GM19455 (cell line): ENCODE results near the gene CACNA2D3.
"Not testable (repeated sequence)": the region's sequence is repeated elsewhere in the genome, so short reads cannot be mapped to it uniquely, and the experiment has no call there.

Source experiments
- ATAC-seq: cut with Tn5 transposase; IDR thresholded peaks from one replicate; pipeline ENCODE4 v1.9.1; 2021; ENCODE audit not compliant: unreplicated experiment

The CACNA2D3 gene

DNA sequence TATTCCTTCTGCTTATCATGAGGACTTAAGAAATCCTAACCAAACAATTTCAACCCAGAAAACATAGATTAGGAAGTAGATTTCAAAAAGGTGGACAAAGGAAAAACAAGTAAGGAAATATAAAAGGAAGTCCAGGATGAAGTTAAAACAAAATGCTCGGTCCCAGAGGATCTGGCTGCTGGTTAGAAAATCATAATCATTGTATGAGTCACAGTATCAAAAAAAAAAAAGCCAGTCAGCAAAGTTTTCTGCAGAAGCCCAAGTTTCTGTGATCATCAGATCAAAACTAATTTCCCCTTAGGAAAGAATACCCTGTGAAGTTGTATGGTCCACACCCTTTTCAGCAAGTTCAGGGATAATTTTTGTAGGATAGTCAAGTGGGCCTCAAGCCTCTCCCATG, 848.5 kb downstream of the CACNA2D3 start:
- no peak for ATAC-seq

DNA sequence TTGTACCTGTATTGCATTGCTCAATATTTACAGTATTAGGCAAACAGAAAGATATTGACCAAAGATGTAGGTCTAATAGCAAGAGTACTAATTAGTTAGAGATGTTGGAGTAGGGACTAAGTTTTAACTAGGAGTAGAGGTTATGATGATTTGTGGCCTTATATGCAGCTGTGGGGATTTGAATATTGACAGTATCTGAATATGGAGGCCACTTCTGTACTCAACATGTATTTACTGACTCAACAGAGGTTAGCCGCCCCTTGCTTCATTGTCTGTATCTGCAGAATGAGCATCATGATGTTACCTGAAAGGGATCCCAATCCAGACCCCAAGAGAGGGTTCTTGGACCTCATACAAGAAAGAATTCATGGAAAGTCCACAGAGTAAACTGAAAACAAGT, 855.1 kb downstream of the CACNA2D3 start:
- ATAC-seq: no peak

DNA sequence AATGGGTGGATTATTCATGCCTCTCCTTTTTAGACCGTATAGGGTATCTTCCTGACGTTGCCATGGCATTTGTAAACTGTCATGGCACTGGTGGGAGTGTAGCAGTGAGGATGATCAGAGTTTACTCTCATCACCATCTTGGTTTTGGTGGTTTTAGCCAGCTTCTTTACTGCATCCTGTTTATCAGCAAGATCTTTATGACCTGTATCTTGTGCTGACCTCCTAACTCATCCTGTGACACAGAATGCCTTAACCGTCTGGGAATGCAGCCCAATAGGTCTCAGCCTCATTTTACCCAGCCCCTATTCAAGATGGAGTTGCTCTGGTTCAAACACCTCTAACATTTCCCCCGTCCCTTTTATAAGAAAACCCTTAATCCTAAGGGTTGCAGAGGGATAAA, 855.6 kb downstream of the CACNA2D3 start:
- not testable (repeated sequence) for ATAC-seq

GRCh38 chr3:54982807-54983206, 860.5 kb downstream of the CACNA2D3 start:
- no peak for ATAC-seq

DNA sequence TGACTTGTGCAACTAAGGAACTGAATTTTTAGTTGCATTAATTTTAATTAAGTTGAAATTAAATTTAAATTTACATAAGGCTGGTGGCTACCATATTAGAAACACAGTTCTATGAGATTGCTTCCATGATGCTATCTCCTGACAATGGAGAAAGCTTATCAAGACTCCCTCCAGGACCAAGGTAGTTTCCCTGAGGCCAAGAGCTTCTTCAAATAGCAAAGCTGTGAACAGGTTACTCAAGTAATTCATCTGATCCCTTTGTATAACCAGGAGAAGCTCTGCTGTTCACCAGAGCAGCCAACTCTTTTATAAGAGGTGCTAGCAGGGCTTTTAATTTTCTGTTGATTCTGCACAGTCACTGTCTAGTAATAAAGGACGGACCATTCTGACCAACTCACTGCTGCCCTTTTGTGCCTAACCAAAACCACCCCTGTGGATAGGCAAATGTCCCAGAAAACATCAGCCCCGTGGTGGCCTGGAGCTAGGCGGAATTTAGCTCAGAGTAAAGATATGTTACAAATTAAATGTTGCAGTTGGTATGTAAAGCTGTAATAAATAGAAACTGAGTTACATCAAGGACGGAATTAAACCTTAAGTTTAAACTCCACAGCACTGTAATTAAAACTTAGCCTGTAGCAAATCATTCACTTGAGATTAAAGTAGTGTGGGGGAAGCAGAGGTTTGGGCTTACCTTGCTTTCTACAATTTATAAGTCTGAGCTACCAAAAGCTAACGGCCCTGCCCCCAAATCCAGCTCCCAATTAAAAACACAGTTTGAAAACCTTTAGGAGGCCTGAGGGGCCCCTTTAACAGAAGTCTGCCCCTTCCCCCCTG, 861.1 kb downstream of the CACNA2D3 start:
- ATAC-seq: no peak

DNA sequence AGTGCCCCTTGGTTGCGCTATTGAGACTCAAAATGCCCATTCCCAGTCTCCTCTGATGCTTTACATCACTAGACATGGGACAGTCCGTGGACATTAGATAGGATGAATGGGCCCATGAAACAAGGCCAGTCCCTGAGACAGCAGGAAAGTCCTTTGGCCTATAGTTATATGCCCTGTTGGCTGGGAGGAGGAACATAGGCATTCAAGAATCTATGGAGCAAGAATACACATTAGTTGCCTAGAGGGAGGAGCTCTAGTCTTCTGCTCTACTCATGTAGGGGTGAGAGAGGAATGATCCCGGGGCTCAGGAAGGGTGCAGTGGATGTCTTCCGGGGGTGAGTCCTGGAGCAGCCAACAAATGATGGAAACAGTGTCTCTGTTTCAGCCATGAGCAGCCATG, 863.5 kb downstream of the CACNA2D3 start:
- no peak for ATAC-seq

GRCh38 chr3:54986294-54986693, 863.9 kb downstream of the CACNA2D3 start:
- no peak for ATAC-seq

GRCh38 chr3:54987719-54988118, 865.4 kb downstream of the CACNA2D3 start:
- no peak for ATAC-seq

- no peak for ATAC-seq
Observed at GRCh38 chr3:54988302-54988837, 866.0 kb downstream of the CACNA2D3 start.

DNA sequence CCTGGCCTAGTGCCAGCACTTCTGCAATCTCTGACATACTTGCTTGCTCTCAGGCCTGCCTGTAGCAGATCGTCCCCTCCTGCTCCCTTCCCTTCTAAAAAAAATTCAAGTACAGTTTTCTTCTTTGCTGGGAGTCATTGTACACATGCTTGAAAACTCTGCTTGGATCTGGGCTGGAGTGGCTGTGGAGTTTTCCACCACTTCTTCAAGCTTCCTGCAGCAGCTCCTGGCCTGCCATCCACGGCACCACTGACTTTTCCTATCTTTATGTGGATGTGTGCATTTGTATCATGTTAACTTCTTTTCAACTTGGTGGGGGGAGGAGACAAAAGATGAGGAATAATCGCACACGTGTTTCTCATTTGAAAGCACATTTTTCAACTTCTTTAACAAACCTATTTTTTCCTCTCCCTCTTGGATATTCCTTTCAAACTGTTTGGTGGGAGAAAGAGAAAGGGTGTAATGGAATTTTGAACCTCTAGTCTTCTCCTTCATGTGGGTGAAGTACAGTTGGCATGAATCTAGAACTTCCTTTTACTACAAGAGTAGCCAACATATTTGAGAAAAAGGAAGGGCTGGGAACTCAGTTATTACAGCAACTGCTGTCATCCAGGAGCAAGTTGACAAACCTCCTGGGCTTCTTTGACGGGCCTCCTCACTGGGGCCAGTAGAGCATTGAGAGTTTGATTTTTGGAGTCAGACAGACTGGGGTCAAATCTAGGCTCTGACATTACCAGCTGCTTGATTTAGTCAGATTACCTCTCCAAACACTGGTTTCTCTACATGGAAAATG, 866.7 kb downstream of the CACNA2D3 start:
- no peak for ATAC-seq

DNA sequence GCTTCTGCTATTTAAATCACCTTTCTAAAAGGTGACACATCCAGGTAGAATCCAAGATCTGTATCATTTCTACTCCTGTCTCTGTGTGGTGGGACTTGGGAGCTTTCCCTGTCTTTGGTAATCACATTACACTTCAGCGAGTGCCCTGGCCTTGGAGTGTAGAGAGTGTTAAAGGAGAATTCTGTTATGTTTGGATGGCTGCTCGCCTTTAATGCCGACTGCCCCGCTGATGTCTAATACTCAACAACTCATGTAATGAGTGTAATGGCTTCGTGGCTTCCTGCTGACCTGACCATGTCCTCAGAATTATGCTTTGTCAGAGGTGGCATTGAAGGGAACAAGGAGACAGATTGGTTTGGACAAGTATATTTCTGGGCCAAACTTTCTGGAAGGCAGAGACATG, 871.8 kb downstream of the CACNA2D3 start:
- no peak for ATAC-seq

DNA sequence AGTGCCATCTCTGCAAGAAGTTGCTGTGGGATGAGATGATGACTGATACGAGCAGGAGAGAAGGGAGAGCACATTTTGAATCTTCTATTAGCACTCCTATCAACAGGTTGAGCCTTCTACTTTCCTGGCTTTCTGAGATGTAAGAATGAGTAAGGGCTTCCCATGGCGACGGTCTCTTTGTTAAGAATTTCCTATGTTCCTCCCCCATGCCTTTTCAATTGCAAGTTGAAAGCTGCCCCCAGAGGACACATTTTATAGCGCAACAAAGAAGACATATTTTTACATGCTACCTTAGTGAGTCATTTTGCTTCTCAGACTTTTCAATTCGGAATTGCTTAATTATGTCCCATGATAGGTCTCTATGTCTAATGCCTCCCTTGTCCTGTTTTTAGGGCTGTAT, 876.8 kb downstream of the CACNA2D3 start:
- no peak for ATAC-seq

DNA sequence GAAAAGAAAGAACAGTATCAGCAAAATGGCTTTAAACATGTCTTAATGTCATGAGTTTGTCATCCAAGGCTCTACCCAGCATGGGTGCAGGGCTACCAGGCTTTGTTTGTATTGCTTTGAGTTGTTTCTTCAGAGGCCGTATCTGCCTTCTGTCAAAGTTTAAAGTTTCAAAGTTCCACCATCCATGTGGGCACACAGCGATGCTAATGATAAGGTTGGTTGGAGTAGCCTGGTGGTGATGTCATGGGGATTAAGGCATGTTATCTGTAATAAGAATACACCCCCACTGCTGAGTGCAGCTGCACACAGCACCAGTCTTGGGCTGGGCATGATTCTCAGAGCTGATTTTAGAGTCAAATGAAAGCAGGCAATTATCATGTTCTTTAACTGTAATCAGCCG, 877.5 kb downstream of the CACNA2D3 start:
- ATAC-seq: no peak

DNA sequence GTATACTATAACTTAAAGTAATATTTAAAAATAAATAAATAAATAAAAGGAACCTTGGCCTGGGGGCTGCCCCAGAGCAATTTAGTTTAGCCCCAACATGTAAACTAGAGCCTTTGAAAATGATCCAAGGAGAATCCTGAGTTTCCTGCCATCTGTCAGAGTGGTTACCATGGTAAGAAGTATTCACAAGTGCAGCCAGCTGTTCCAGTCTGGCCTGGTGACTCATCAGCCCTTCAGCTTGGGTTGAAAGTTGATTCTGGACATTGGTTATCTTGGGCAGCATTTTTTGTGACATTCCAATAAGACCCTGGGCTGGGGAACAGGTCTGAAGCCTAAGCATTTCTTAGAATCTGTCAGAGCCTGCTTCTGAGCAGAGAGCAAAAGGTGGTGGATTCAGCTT, 878.2 kb downstream of the CACNA2D3 start:
- no peak for ATAC-seq

- ATAC-seq: no peak
Observed at GRCh38 chr3:55000953-55001352, 878.6 kb downstream of the CACNA2D3 start.

GRCh38 chr3:55002416-55002930, 880.1 kb downstream of the CACNA2D3 start:
- ATAC-seq: no peak

DNA sequence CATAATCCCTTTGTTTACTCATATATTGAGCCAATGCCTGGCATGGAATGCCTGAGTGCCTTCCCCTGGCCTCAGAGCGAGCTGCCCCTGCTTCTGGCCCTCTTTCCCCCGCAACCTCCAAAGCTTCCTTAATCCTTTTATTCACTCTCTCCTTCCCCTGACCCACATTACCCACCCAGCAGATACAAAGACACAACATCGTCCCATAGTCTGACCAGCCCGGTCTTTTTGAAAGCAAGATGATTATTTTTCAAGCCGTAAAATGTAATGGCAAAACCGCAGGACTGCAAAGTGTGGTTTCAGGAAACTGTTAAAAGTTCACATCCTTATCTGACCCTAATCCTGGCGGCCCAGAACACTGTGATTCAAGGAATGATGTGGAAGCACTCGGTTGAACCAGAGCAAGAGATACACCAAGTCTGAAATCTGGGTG, 883.9 kb downstream of the CACNA2D3 start:
- ATAC-seq: no peak

GRCh38 chr3:55007971-55008370, 885.6 kb downstream of the CACNA2D3 start:
- no peak for ATAC-seq

GRCh38 chr3:55009372-55009771, 887.0 kb downstream of the CACNA2D3 start:
- no peak for ATAC-seq

- no peak for ATAC-seq
Observed at GRCh38 chr3:55012091-55012490, 889.7 kb downstream of the CACNA2D3 start.

- ATAC-seq: no peak
Observed at GRCh38 chr3:55013145-55013925, 891.0 kb downstream of the CACNA2D3 start.
